ENCODE measurements around the gene GRAP2. TPM values are rescaled to one million over a fixed set of nuclear protein-coding genes. Genes with fewer than 3 reads are reported as not detected.
A peak's percentile ranks its signal among the peaks of the same experiment; 100 is the strongest.

Gene GRAP2
- total and polyA plus RNA-seq, 4 donors, result 0.05 to 3.6 (median 2.0) TPM; not detected in 1

DNA sequence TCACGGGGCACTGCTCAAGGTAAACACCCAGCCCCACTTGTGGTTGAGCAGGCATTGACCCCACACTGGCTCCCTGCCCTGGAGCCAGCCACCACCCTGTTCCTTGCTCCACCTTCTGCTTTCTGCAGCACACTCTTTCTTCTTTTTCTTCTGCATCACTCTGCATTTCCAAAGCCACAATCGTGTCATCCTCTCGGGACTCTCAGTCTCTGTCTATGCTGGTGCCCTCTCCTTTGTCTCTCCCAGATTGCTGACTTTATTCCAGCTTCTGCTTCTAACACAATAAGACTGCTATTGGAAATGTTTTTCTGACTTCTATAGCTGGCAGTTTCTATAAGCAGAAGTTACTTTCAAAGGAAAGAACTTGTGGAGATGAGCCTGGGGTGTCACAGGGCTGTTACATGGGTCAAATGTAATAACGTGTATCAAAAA lies 14.4 kb downstream of the GRAP2 start:
- H3K4me1 ChIP-seq (ENCODE audit: control insufficient read depth in 1 of 2, insufficient read depth in 2 of 2, low read length in 2 of 2), result no peaks in the 10 kb centered on the region
- DNase-seq (no peak), ATAC-seq (ENCODE audit: low FRiP score) (no peak)
- peaks cover 0 to 1% of the 10 kb centered on the region in 2 donors for H3K27me3 ChIP-seq (ENCODE audit: control insufficient read depth in 1 of 2, insufficient read depth in 2 of 2, low read length in 1 of 2)
- H3K4me3 ChIP-seq (ENCODE audit: low read length in 2 of 2), result no peak overlapping the region
- H3K9me3 ChIP-seq (ENCODE audit: control insufficient read depth, low read length), result no peaks in the 10 kb centered on the region
- H3K36me3 ChIP-seq (ENCODE audit: control insufficient read depth in 1 of 2, insufficient read depth in 2 of 2, low read length in 1 of 2), result no peaks in the 10 kb centered on the region
- intact Hi-C loops (cut with DNase I), result no loop called here
- WGBS, 2 donors, result 40 to 46% methylated on average over 4 of the region's 4 CpGs
- H3K27ac ChIP-seq (ENCODE audit: low read depth in 1 of 2, low read length in 2 of 2), result no peak overlapping the region

GRCh38 chr22:39916496-39916895 lies 15.6 kb downstream of the GRAP2 start:
- Histone ChIP-seq H3K4me3 (ENCODE audit: low read length in 2 of 2) (no peak overlapping the region), H3K27me3 (ENCODE audit: control insufficient read depth in 1 of 2, insufficient read depth in 2 of 2, low read length in 1 of 2) (no peaks in the 10 kb centered on the region), H3K36me3 (ENCODE audit: control insufficient read depth in 1 of 2, insufficient read depth in 2 of 2, low read length in 1 of 2) (no peaks in the 10 kb centered on the region), H3K9me3 (ENCODE audit: control insufficient read depth, low read length) (no peaks in the 10 kb centered on the region), H3K27ac (ENCODE audit: low read depth in 1 of 2, low read length in 2 of 2) (no peak overlapping the region), H3K4me1 (ENCODE audit: control insufficient read depth in 1 of 2, insufficient read depth in 2 of 2, low read length in 2 of 2) (no peaks in the 10 kb centered on the region)
- DNase-seq (no peak), ATAC-seq (ENCODE audit: low FRiP score) (no peak)
- WGBS, 2 donors, result 68 to 73% methylated on average over 3 of the region's 3 CpGs
- intact Hi-C loops (cut with DNase I), result no loop called here

DNA sequence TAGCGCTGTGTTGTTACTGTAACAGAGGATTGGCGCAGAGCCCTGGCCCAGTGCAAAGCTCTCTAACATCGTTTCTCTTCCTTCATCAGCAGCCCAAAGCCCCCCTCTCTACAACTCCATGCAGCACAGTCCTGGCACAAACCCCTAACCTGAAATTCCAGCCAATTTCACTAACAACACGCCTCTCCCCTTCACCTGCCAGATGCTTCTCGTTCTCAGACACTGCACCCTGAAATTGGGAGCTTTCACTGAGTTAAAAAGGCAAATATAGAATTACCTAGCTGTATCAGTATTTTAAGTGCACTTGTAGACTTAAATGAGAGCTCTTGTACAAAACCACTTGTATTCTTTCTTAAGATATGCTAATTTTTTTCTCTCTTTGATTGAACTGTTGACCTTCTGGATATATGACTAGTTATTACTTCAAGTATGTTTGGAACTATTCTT lies 16.3 kb downstream of the GRAP2 start:
- Histone ChIP-seq H3K27ac (ENCODE audit: low read depth in 1 of 2, low read length in 2 of 2) (no peak overlapping the region), H3K4me3 (ENCODE audit: low read length in 2 of 2) (no peak overlapping the region), H3K4me1 (ENCODE audit: control insufficient read depth in 1 of 2, insufficient read depth in 2 of 2, low read length in 2 of 2) (no peaks in the 10 kb centered on the region), H3K9me3 (ENCODE audit: control insufficient read depth, low read length) (no peaks in the 10 kb centered on the region), H3K36me3 (ENCODE audit: control insufficient read depth in 1 of 2, insufficient read depth in 2 of 2, low read length in 1 of 2) (no peaks in the 10 kb centered on the region), H3K27me3 (ENCODE audit: control insufficient read depth in 1 of 2, insufficient read depth in 2 of 2, low read length in 1 of 2) (no peaks in the 10 kb centered on the region)
- no peak for DNase-seq
- 58 to 62% methylated on average over 5 of the region's 5 CpGs for WGBS, 2 donors
- intact Hi-C loops (cut with DNase I), result no loop called here
- ATAC-seq (ENCODE audit: low FRiP score), result no peak

- no peaks in the 10 kb centered on the region for H3K36me3 ChIP-seq (ENCODE audit: control insufficient read depth in 1 of 2, insufficient read depth in 2 of 2, low read length in 1 of 2)
- 34 to 35% methylated on average over 12 of the region's 12 CpGs for WGBS, 2 donors
- H3K4me3 ChIP-seq (ENCODE audit: low read length in 2 of 2), result no peak overlapping the region
- H3K27ac ChIP-seq (ENCODE audit: low read depth in 1 of 2, low read length in 2 of 2), result no peak overlapping the region
- ATAC-seq (ENCODE audit: low FRiP score), result no peak
- no peaks in the 10 kb centered on the region for H3K4me1 ChIP-seq (ENCODE audit: control insufficient read depth in 1 of 2, insufficient read depth in 2 of 2, low read length in 2 of 2)
- no peaks in the 10 kb centered on the region for H3K9me3 ChIP-seq (ENCODE audit: control insufficient read depth, low read length)
- no peaks in the 10 kb centered on the region for H3K27me3 ChIP-seq (ENCODE audit: control insufficient read depth in 1 of 2, insufficient read depth in 2 of 2, low read length in 1 of 2)
- DNase-seq, result no peak
- intact Hi-C loops (cut with DNase I), result no loop called here
Observed at GRCh38 chr22:39917776-39918495, 17.1 kb downstream of the GRAP2 start.

GRCh38 chr22:39920134-39920743 lies 19.4 kb downstream of the GRAP2 start:
- Histone ChIP-seq H3K4me3 (ENCODE audit: low read length in 2 of 2) (no peak overlapping the region), H3K9me3 (ENCODE audit: control insufficient read depth, low read length) (no peaks in the 10 kb centered on the region), H3K27ac (ENCODE audit: low read depth in 1 of 2, low read length in 2 of 2) (no peak overlapping the region), H3K4me1 (ENCODE audit: control insufficient read depth in 1 of 2, insufficient read depth in 2 of 2, low read length in 2 of 2) (no peaks in the 10 kb centered on the region), H3K36me3 (ENCODE audit: control insufficient read depth in 1 of 2, insufficient read depth in 2 of 2, low read length in 1 of 2) (no peaks in the 10 kb centered on the region), H3K27me3 (ENCODE audit: control insufficient read depth in 1 of 2, insufficient read depth in 2 of 2, low read length in 1 of 2) (no peaks in the 10 kb centered on the region)
- 56 to 60% methylated on average over 8 of the region's 8 CpGs for WGBS, 2 donors
- DNase-seq, result no peak
- intact Hi-C loops (cut with DNase I), result no loop called here
- no peak for ATAC-seq (ENCODE audit: low FRiP score)

DNA sequence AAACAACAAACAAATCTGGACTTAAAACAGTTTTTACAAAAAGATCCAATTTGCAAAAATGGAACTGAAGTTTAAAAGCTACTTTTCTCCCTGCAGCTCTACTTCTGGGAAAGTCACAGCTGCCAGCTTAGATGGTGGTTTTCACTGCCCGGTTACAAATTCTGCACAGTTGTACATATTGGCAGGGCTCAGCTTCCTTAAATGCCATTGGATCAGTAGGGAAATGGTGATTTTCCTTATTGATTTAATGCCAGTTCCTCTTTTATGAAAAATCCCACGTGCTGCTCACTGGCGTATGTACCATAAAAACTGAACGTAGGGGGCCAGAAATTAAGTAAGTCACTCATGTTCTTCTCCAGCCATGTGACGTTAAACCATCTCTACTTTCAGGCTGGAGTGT lies 22.8 kb downstream of the GRAP2 start:
- no peaks in the 10 kb centered on the region for H3K9me3 ChIP-seq (ENCODE audit: control insufficient read depth, low read length)
- intact Hi-C loops (cut with DNase I), result no loop called here

DNA sequence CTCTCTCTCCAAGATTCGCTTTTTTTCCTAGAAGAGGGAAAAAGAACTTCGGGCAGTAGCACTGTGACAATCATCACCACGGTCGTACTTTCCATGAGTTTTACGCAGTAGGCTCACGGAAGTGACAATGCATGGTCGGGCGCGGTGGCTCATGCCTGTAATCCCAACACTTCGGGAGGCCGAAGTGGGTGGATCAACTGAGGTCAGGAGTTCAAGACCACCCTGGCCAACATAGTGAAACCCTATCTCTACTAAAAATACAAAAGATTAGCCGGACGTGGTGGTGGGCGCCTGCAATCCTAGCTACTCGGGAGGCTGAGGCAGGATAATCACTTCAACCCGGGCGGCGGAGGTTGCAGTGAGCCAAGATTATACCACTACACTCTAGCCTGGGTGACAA lies 23.4 kb downstream of the GRAP2 start:
- Histone ChIP-seq H3K36me3 (ENCODE audit: control insufficient read depth in 1 of 2, insufficient read depth in 2 of 2, low read length in 1 of 2) (no peaks in the 10 kb centered on the region), H3K27ac (ENCODE audit: low read depth in 1 of 2, low read length in 2 of 2) (no peak overlapping the region), H3K4me3 (ENCODE audit: low read length in 2 of 2) (no peak overlapping the region), H3K4me1 (ENCODE audit: control insufficient read depth in 1 of 2, insufficient read depth in 2 of 2, low read length in 2 of 2) (no peaks in the 10 kb centered on the region), H3K27me3 (ENCODE audit: control insufficient read depth in 1 of 2, insufficient read depth in 2 of 2, low read length in 1 of 2) (peaks cover 0 to 2% of the 10 kb centered on the region in 2 donors), H3K9me3 (ENCODE audit: control insufficient read depth, low read length) (no peaks in the 10 kb centered on the region)
- 84 to 85% methylated on average over 18 of the region's 18 CpGs for WGBS, 2 donors
- intact Hi-C loops (cut with DNase I), result no loop called here
- DNase-seq (no peak), ATAC-seq (ENCODE audit: low FRiP score) (no peak)

More for the DNA sequence above, 22.8 kb downstream of the GRAP2 start:
- H3K36me3 ChIP-seq (ENCODE audit: control insufficient read depth in 1 of 2, insufficient read depth in 2 of 2, low read length in 1 of 2), result no peaks in the 10 kb centered on the region
- ATAC-seq (ENCODE audit: low FRiP score), result no peak
- H3K4me1 ChIP-seq (ENCODE audit: control insufficient read depth in 1 of 2, insufficient read depth in 2 of 2, low read length in 2 of 2), result no peaks in the 10 kb centered on the region
- DNase-seq, result no peak
- H3K27ac ChIP-seq (ENCODE audit: low read depth in 1 of 2, low read length in 2 of 2), result no peak overlapping the region
- H3K27me3 ChIP-seq (ENCODE audit: control insufficient read depth in 1 of 2, insufficient read depth in 2 of 2, low read length in 1 of 2), result peaks cover 0 to 2% of the 10 kb centered on the region in 2 donors
- WGBS, 2 donors, result 29 to 39% methylated on average over 5 of the region's 5 CpGs
- H3K4me3 ChIP-seq (ENCODE audit: low read length in 2 of 2), result peak overlapping the region in 1 of 2 donors; percentile 17

GRCh38 chr22:39925273-39925672 lies 24.4 kb downstream of the GRAP2 start:
- Histone ChIP-seq H3K4me1 (ENCODE audit: control insufficient read depth in 1 of 2, insufficient read depth in 2 of 2, low read length in 2 of 2) (no peaks in the 10 kb centered on the region), H3K27ac (ENCODE audit: low read depth in 1 of 2, low read length in 2 of 2) (no peak overlapping the region), H3K36me3 (ENCODE audit: control insufficient read depth in 1 of 2, insufficient read depth in 2 of 2, low read length in 1 of 2) (no peaks in the 10 kb centered on the region), H3K27me3 (ENCODE audit: control insufficient read depth in 1 of 2, insufficient read depth in 2 of 2, low read length in 1 of 2) (peaks cover 0 to 2% of the 10 kb centered on the region in 2 donors), H3K9me3 (ENCODE audit: control insufficient read depth, low read length) (no peaks in the 10 kb centered on the region), H3K4me3 (ENCODE audit: low read length in 2 of 2) (no peak overlapping the region)
- intact Hi-C loops (cut with DNase I), result no loop called here
- DNase-seq, result no peak
- no peak for ATAC-seq (ENCODE audit: low FRiP score)
- 86 to 91% methylated on average over 2 of the region's 2 CpGs for WGBS, 2 donors
